Inflammatory macrophage treated with lipopolysaccharide for 4 hours (primary cell): ENCODE measurements around the gene UTS2R.

ENCODE experiments used
- DNase-seq: peaks from one replicate; pipeline ENCODE4 v3.0.0-alpha.2; 2020

UTS2R gene

DNA sequence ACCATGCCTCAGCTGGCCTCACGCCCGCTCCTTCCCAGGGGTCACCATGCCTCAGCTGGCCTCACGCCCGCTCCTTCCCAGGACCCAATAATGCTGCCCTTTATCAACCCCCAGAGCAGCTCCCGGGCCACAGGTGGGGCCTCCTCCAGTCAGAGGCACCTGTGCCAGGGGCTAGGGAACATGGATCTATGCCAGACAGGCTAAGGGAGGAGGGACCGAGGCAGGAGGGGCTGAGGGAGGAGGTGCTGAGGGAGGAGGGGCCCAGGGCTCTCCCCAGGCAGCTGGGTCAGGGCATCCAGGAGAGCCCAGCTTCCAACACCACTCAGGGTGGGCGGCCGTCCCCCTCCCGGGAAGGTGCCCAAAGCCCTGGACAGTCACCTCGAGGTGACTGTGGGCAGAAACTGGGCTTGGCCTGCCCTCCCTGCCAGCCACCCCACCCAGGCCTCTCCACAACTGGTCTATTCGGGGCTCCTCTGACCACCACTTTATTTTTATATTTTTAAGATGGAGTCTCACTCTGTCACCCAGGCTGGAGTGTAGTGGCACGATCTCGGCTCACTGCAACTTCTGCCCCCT lies 19.4 kb downstream of the UTS2R start:
- no peak for DNase-seq

DNA sequence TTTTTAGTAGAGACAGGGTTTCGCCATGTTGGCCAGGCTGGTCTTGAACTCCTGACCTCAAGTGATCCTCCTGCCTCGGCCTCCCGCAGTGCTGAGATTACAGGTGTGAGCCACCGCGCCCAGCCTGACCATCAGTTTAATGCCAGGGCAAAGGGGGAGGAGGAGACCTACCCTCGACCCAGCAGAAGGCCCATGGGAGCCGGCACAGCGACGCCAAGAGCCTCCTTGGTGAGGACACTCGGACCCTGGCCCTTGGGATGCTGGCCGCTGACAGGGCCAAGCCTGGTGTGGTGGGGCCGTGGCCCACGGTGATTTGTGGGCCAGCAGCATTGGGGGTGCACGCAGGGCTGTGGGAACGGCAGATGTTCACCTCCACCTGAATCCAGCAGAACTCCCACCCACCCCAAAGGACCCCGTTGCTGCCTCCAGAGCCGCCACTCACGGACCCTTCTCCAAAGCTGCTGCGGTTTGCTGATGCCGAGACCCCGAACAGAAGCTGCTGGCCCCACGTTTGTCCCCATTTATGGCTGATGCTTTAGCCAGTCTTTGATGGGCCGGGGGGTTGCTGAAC lies 20.0 kb downstream of the UTS2R start:
- DNase-seq: no peak

DNA sequence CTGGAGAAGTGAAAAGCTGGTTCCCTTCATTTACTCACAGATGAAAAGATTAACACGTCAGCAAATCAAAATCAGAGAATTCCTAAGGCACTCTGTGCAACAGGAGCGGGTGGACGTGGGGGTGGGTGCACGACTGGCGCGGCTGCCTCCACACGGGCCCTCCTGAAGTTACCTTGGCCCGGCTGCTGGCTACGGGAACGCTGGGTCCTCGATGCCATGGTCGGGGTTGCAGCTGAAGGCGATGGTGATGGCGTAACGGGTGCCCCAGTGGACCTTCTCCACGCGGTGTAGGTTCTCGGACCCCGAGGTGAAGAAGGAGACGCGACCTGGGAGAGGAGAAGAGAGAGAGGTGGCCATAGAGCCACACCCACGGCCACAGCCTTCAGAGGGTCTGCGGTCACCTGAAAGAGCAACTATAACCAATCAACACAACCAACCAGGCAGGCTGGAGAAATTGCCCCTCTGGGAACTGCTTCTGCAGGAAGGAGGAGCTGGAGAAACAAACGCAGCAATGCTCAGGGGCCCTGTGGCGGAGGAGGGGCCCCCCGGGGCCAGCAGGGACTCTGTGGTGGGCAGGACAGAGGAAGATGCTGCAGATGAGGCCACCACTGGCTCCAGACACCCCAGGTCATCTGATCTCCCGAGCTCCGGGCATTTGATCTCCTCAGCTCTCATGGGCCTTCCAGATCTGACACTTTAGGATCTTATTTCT lies 20.8 kb downstream of the UTS2R start:
- DNase-seq: no peak

DNA sequence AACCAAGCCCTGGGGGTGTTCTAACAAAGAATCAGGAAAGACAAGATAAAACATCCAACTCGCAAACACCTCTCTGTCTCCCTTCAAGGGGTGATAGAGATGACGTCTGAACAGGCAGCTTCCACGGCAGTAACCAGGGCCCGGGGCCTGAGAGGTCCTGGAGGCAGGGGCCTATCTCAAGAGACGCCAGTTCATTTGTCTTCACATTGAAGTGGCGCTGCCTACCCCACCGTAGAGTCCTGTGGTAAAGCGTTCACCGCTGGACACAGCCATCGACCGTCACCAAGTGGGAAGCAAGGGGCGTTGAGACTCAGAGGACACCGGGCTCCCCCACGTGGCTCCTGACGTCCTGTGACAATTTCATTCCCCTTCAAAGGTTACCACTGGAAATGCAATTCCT lies 21.4 kb downstream of the UTS2R start:
- no peak for DNase-seq

DNA sequence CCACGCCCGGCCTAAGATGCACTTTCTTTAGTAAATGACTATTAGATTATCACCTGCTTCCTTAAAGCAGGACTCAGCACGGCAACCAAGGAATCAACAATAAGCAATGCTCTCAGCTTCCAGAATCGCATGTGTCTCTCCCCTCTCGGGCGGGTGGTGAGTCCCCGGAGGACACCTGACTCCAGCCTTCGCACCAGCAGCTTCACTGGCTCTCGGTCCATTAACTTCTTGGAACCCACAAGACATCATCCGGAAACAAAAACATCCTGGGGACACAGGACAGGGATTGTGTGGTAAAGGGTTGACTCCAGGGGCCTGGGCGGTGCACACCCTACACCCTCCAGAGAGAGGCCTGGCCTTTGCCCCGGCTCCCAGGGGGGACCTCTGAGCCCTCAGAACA lies 22.7 kb downstream of the UTS2R start:
- no peak for DNase-seq

DNA sequence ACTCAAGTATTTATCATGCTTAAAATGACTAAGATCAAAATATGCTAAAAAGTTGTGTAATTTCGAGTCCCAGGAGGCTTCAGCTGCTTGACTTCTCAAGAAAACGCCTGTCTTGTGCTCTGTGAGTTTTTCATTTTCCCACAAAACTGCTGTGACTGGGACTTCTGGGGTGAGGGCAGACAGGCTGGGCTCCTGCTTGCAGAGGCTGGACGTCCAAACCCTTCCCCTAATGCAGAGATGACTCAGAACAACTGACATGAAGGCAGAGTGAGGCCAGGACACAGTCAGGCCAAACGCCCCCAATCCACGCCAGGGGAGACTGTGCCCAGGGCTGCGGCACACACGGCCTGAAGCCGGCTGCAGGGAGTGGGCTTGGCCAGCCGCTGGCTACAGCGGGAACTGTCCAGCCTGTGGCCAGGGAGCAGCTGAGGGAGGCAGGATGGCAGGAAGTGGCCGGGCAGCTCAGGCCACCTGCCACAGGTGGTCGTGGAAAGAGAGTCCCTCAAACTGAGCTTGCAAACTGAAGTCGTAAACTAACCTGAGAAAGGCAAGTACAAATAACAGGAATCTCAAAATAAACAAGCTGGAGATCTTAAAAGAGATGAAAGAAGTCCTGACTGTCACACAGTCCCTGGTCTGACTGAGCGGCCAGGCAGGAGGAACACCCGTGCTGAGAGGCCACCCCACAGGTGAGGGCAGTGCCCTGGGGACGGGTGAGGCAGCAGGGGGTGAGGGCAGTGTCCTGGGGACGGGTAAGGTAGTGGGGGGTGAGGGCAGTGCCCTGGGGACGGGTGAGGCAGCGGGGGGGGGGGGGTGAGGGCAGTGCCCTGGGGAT lies 25.3 kb downstream of the UTS2R start:
- DNase-seq: no peak

DNA sequence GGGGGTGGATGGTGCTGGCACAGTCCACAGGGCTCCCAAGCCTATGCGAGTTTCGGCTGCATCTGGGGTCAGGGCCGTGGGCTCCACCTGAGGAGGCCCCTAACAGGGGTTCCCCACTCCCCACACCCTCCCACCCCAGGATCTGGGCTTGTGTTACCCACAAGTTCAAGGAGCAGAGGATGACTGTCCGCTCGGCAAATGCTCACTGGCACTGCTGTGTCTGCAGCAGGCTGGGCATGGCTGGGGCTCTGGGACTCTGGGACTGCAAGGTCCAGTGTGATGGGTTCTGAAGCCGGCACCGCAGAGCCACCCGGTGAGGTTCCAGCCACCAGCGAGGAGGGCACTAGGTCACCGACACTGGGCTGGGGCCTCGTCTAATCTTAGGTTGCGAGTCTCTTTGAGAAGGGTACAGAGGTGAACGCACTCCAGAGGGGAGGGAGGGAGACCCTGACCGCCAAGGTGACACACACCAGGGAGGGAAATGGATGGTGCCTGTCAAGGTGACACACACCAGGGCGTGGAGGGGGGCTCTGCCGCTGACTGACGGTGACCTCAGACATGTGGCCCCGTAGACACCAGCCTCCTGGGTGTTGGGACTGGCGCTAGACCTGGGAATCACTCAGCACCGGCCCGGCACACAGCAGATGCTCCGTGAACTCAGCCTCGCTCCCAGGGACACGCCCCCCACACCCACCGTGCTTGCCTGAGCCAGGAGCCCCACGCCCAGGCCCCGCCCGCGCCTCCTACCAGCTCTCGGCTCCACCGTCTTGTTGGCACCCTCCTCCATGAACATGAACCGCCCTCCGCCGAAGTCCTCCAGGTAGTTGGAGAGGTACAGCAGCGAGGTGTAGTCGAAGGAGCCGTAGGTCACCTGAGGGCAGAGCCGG lies 26.1 kb downstream of the UTS2R start:
- DNase-seq: no peak

DNA sequence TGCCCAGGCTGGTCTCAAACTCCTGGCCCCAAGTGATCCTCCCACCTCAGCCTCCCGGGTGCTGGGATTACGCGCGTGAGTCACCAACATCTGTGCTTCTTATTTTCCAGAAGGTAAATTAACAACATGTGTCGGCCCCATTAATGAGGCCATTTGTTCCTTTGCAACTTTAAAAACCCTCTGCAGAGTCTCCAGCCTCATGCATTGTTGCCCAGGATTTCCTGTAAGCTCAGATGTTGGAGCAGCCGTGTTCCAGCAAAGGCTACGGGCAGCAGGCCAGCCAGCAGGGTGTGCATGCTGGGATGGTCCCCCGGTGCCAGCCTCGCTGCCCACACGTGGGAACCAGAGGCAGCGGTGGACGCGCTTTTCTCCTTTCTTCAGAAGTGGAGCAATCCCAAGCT lies 27.5 kb downstream of the UTS2R start:
- DNase-seq: no peak

DNA sequence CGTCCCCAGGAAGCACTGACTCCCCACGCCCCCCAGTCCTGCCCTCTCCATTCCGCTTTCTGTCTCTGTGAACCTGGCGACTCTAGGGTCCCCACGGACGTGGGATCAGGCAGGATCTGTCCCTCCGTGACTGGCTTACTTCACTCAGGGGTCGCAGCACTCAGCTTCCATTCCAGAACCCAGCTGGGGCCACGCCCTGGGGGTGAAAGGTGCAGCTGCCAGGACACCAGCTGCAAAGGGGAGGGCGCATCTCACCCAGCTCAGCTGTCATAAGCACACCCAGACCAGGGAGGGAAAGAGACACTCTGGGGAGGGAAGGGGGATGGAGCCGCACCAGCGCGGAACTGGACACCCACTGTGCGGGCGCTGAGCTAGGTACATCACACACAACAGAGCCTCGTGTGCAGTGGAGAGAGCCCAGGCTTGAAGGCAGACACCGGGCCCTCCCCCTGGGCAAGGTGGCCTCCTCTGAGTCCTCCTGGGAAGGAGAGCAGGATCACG lies 28.1 kb downstream of the UTS2R start:
- no peak for DNase-seq

DNA sequence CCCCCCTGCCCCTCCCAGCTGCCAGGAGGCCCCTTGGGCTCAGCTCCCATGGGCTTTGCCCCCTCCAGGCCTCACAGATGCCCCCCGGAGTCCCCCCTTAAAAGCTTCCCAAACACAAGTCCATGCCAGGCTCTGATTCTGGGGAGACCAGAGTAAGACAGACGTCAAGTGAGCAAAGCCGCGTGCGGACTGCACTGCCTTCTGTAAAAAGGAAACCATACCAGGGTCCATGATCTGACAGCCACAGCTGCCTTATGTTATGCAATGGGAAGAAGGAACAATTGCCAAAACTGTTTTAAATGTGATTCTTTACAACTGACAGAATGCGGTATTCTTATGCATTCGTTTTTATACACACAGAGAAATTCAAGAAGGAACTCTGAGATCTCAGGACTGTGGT lies 28.6 kb downstream of the UTS2R start:
- DNase-seq: peak; percentile 52

DNA sequence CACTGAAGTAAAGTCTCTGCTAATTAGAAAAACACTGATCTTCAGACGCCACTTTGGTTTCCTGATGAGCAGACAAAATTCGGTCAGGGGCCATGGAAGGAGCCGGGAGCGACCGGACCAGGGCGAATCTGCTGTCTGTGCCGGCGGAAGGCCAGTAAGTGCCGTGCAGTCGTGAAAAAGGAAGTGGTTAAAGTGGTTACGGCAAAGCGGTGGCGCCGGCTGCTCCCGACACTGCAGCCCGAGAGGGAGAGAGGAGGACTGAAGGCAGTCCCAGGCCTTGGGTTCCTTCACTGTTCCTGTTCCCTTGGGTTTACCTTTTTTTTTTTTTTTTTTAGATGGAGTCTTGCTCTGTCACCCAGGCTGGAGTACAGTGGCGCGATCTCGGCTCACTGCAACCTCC lies 29.3 kb downstream of the UTS2R start:
- DNase-seq: peak; percentile 74

DNA sequence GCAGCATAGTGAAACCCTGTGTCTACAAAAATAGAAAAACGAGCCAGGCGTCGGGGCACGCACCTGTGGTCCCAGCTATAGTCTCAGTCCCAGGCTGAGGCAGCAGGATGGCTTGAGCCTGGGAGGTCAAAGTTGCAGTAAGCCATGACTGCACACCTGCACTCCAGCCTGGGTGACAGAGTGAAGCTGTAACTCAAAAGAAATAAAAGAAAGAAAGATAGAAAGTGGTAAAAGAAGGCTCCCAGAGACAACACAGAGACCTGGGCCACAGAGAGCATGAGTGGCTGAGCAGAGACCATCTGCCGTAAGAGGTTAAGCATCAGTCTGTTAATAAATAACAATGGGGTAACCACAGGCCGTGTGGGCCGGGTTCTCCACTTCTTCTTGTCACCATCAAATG lies 31.3 kb downstream of the UTS2R start:
- DNase-seq: no peak

DNA sequence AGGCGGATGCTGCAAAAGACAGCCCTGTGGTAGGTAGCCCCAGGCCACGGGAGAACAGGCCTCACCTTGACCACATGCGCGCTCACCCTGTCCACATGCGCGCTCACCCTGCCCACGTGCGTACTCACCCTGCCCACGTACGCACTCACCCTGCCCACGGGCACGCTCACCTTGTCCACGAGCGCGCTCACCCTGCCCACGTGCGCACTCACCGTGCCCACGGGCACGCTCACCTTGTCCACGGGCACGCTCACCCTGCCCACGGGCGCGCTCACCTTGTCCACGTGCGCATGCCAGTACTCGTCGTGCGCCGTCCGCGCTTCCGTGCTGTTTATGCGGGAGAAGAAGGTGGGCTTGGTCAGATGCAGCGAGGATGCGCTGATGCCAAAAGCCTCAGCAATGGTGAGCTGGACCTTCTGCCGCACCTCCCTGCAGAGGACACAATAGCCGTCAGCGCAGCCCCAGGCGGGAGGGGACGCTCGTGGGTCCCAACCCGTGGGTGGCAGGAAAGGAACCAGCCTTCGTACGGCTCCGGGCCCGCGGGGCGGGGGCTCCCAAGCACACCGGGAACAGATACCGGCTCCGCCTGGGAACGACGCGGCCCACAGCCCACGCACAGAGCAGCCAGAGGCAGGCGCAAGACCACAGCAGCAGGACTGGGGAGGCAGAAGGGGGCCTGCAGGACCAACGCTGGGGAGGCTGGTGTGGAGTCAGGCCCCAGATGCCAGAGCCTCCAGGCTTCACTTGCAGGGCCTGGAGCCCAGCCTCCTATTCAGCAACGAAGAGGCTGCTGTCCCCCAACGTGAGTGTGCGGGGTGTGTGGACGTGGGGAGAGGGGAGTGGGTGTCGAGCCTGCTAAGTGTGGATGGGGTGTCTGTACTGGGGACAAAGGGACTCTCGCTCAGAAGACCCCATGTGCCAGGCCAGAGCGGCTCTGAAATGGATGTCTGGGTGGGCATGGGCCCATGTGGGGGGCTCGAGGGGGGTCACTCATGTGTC lies 32.4 kb downstream of the UTS2R start:
- no peak for DNase-seq

DNA sequence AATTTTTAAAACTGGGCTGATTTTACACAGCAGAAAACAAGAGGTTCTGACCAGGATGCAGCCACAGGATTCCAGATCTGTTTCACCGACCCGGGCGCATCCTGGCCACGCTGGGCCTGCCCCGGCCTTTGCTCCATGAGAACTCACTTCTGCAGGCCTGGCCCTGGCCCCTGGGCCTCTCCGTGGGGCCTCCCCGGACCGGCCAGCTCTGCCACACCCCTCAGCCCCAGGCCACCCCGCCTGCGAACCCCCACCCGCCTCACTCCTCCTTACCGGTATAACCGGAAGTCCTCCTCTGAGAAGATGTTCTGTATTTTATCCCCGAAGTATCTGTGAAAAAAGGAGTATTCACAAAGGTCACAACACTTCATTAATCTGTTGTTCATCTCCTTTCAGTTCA lies 33.5 kb downstream of the UTS2R start:
- no peak for DNase-seq

DNA sequence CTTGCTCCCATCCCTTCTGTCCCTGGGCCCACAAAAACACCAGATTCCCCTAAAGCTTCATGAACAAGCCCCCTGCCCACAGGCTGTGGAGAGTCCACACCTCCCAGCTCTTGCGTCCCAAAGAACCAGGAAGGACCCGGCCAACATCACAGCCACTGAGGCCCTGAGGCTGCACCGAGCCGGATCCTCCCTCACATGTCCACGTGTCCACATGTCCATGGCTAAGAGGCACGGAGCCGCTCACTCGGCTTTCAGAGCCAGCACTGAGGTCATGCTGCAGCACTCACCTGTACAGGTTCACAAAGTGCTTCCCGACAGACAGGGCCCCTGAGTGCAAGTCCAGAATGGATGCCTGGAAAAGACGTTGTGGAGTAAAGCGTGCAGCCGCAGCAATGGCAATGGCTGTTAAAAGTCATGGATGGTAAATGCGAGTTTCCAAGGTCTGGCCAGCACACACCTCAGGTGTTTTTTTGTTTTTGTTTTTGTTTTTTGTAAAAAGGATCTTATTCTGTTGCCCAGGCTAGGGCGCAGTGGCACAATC lies 34.6 kb downstream of the UTS2R start:
- DNase-seq: no peak

DNA sequence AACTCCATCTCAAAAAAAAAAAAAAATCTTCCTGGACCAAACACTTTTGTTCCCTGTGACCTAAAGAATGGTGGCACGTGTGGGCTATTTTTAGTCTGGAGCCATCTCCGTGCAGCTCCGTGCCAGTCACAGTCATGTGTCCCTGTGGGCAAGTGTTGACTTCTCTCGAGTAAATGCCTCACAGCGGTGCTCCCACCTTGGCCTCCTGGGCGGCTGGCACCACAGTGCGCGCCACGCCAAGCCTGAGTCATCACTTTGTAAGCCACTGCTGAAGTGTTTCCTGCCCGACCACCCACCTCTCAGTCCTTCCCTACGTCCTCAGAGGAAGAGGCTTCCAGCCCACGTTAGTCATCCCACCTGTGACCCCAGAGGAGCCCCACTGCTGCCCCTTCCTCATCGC lies 35.7 kb downstream of the UTS2R start:
- DNase-seq: peak; percentile 23

DNA sequence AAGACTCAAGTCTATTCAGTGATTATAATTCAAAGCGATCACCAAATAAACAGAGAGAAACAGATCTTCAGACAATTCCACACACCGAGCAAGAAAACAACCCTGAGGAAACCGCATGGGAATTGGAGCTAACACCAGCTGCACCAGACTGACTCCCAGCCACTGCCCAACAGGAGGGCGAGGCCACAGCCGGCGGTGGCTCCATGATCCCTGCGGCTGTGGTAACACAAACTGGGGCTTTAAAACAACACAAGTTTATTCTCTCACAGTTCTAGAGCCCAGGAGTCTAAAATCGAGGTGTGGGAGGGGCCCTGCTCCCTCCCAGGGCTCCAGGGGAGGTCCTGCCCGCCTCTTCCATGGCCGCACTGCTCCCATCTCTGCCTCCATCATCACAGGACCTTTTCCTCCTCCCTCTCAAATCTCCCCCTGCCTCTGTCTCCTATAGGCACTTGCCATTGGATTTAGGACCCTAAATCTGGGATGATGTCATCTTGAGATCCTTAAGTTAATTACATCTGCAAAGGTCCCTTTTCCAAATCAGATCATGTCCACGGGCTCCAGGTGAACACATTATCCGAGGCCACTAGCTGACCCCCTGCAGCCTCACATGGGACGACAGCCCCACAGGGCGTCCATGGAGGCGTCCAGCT lies 36.8 kb downstream of the UTS2R start:
- DNase-seq: no peak

DNA sequence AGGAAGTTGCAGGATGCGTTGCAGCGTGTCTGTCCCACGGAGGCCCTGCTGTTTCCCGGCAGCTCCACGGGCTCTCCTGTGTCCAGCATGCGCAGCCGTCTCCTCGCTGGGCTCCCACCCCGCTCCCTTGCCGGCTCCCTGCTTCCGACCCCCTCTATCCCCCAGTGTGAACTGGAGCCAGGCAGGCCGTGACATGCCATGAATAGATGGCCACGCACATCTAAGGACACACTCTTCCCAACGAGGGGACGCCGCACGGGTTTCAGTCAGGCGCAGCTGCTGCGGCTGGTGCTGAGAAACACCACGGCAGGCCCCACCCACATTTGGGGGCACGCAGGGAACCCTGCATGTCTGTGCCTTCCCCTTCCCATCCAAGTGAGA lies 37.4 kb downstream of the UTS2R start:
- DNase-seq: no peak

DNA sequence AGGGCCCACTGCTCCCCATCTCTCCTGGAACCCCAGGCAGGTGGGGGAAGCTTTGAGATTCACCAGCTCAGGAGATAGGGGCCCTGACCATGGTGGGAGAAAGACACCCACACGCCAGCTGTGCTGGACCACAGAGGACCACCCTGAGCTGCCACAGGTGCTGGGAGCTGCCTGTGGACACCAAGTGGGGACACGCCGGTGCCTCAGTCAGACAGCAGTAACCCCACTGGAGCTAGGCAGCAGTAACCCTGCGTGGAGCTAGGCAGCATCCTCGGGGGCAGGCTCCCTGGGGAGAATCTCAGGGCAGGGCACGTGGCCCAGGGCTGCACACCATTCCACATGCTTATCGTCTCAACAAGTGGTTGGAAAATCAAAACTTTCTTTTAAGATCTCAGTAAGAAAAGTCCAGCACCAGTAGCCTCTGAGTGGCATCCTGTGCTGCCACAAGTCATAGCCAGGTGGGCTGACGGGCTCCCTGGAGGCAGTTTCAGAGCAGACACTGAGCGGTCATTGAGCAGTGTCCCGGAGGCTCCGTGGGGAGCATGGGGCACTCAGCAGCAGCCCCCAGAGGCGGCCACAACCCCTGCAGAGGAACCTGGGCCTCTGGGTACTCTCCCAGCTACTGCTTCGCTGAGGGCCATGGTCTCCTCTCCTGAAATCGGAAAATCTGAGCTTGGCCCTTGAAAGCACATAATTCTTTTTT lies 38.6 kb downstream of the UTS2R start:
- DNase-seq: no peak
